Activated CD4-positive, alpha-beta memory T cell treated with anti-CD3 and anti-CD28 coated beads, Interleukin-2, amount 10 ng/mL, durations not matched to agents 7 days and 5 days (primary cell): ENCODE data around the gene ARVCF. TPM values are rescaled to one million over a fixed set of nuclear protein-coding genes. Genes with fewer than 3 reads are reported as not detected.

Experiments
- CTCF ChIA-PET: fragments of 350-600 bp; sonication (Branson Sonifier 250); formaldehyde crosslinking; loops from one replicate; lab custom pipeline; 2021; ENCODE audit warnings: antibody characterized with exemption, inconsistent platforms; lab: Charles Lee
- POLR2A ChIA-PET: fragments of 350-600 bp; sonication (Branson Sonifier 250); formaldehyde crosslinking; loops from one replicate; lab custom pipeline; 2021; ENCODE audit warnings: antibody characterized with exemption; lab: Charles Lee
- DNase-seq: peaks from one replicate; pipeline ENCODE4 v3.0.0-alpha.2; 2020
- H3K27ac Mint-ChIP-seq: one replicate; pipeline ENCODE4 v1.8.0; 2021; ENCODE audit warnings: mild to moderate bottlenecking, mixed read lengths
- H3K27me3 Mint-ChIP-seq: one replicate; pipeline ENCODE4 v1.8.0; 2021; ENCODE audit warnings: mixed read lengths
- H3K36me3 Mint-ChIP-seq: one replicate; pipeline ENCODE4 v1.8.0; 2021; ENCODE audit warnings: low read depth, mixed read lengths
- H3K4me1 Mint-ChIP-seq: one replicate; pipeline ENCODE4 v1.8.0; 2021; ENCODE audit warnings: mixed read lengths
- H3K4me3 Mint-ChIP-seq: one replicate; pipeline ENCODE4 v1.8.0; 2021; ENCODE audit warnings: mild to moderate bottlenecking, mixed read lengths
- H3K9me3 Mint-ChIP-seq: one replicate; pipeline ENCODE4 v1.8.0; 2021; ENCODE audit warnings: mixed read lengths
- total RNA-seq, 2 experiments: library from RNA; stranded (reverse); gene quantifications; one replicate each; pipeline ENCODE4 v1.2.3, GENCODE V29; 2021

ARVCF gene
- total RNA-seq, 2 experiments from 2014 or later = 0.58 to 0.71 TPM

GRCh38 chr22:20002128-20002527, 14.5 kb downstream of the ARVCF start:
- Mint-ChIP-seq H3K9me3 (peaks cover 13% of the 10 kb centered on the region), H3K4me1 (no peaks in the 10 kb centered on the region), H3K27me3 (peaks cover 15% of the 10 kb centered on the region), H3K36me3 (no peaks in the 10 kb centered on the region), H3K27ac (no peak overlapping the region), H3K4me3 (no peak overlapping the region)
- DNase-seq = no peak
- CTCF ChIA-PET = no interaction called here
- POLR2A ChIA-PET = interaction anchor here (1.0 kb wide), 1 partner anchor 104 kb away, joined by 3 read pairs; no protein-coding TSS in a partner anchor

DNA sequence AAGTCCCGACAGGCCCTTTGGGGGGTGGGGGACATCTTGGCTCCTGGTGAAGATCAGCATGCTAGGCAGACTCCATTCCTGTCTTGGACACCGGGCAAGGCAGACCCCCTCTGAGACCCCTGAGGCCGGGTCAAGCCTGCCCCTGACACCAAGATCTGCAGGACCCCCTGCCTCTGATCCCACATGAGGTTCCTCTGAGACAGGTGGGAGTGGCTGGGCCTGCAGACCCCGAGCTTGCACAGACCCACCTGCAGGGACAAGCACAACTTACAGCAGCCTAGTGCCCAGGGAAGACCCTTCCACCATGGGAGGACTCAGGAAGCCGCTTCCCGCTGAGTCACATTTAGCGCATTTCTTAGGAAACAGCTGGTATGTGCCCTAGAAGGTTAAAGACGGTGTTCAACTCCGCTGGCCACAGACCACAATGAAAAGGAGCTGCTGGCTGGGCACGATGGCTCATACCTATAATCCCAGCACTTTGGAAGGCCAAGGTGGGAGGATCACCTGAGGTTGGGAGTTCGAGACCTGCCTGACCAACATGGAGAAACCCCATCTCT, 15.5 kb downstream of the ARVCF start:
- no peak for DNase-seq
- ChIA-PET CTCF (no interaction called here), POLR2A (interaction anchor here (0.7 kb wide), 1 partner anchor 19 kb away, joined by 3 read pairs; no protein-coding TSS in a partner anchor)
- Mint-ChIP-seq H3K27me3 (peaks cover 15% of the 10 kb centered on the region), H3K4me3 (no peak overlapping the region), H3K36me3 (no peaks in the 10 kb centered on the region), H3K9me3 (peaks cover 13% of the 10 kb centered on the region), H3K27ac (no peak overlapping the region), H3K4me1 (no peaks in the 10 kb centered on the region)

DNA sequence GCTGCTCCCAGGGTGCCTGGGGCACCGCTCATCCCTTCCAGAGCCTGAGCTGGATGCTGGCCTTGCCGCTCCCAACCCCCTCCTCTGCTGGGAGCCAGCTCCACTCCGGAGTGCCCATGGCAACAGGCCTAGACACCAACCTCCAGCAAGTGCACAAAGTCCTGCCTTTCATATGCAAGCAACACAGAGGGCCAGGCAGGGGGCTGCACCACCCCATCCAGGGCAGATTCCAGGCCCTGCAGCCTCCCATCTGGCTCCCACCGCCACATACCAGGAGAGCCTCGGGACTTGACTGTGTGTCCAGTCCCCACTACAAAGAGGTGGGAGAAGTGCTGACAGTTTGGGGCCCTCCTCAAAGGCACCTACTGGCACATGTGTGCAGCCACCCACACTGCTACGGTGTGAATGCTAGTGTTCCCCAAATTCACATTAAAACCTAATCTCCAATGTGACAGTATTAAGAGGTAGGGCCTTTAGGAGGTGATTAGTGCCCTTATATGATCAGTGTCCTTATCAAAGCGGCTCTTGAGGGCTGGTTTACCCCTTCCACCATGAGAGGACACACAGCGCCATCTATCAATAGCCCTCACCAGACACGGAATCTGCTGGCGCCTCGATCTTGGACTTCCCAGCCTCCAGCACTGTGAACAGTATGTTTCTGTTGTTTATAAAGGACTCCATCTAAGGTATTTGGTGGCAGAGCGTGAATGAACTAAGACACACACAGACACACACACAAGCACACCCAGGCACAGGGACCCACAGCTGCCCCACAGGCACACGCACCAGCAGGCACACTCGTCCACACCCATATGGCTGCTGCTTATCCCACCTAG, 16.2 kb downstream of the ARVCF start:
- POLR2A ChIA-PET = no interaction called here
- DNase-seq = no peak
- Mint-ChIP-seq H3K4me3 (no peak overlapping the region), H3K27me3 (peaks cover 14% of the 10 kb centered on the region), H3K27ac (no peak overlapping the region), H3K9me3 (peaks cover 13% of the 10 kb centered on the region), H3K36me3 (no peaks in the 10 kb centered on the region), H3K4me1 (no peaks in the 10 kb centered on the region)
- CTCF ChIA-PET = no interaction called here

- H3K4me1 Mint-ChIP-seq = no peaks in the 10 kb centered on the region
- H3K36me3 Mint-ChIP-seq = no peaks in the 10 kb centered on the region
- no peak overlapping the region for H3K4me3 Mint-ChIP-seq
- peaks cover 11% of the 10 kb centered on the region for H3K9me3 Mint-ChIP-seq
- ChIA-PET POLR2A (no interaction called here), CTCF (no interaction called here)
- no peak overlapping the region for H3K27ac Mint-ChIP-seq
- peaks cover 8% of the 10 kb centered on the region for H3K27me3 Mint-ChIP-seq
- no peak for DNase-seq
Measured at GRCh38 chr22:19998991-19999820, 17.4 kb downstream of the ARVCF start.

DNA sequence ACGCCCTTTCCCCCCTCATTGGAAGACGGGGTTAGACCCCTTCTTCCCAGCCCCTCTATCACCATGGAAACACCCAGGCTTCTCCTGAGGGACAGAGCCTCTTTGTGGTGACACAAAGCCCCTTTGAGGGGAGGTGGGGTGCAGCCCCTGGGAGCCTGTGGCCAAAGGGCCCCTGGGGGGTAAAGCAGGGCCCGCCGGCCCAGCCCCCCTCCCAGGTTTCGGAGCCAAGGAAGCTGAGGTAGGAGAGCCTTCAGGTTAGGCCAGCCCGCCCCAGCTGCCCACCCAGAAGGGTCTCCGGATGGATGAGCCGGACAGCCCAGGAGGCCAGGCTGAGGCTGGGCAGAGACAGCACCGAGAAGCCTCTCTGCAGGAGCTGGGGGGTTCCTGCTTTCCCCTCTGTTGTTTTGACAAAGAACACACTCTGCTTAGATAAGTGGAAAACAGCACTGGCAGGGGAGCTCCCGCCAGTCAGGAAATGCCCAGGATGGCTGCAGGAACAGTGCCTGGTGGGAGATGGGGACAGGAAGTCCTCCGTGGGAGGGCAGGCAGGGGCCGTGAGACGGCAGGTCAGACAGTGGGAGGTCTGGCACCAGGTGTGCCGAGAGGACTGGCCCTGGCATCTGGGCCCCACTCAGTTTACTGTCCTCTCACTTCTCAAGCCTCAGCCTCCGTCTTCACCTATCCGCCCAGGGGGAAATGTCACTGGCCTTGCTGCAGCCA, 18.2 kb downstream of the ARVCF start:
- ChIA-PET CTCF (no interaction called here), POLR2A (no interaction called here)
- Mint-ChIP-seq H3K9me3 (peaks cover 6% of the 10 kb centered on the region), H3K27me3 (peaks cover 4% of the 10 kb centered on the region), H3K4me1 (no peaks in the 10 kb centered on the region), H3K36me3 (no peaks in the 10 kb centered on the region), H3K4me3 (no peak overlapping the region), H3K27ac (no peak overlapping the region)
- no peak for DNase-seq

DNA sequence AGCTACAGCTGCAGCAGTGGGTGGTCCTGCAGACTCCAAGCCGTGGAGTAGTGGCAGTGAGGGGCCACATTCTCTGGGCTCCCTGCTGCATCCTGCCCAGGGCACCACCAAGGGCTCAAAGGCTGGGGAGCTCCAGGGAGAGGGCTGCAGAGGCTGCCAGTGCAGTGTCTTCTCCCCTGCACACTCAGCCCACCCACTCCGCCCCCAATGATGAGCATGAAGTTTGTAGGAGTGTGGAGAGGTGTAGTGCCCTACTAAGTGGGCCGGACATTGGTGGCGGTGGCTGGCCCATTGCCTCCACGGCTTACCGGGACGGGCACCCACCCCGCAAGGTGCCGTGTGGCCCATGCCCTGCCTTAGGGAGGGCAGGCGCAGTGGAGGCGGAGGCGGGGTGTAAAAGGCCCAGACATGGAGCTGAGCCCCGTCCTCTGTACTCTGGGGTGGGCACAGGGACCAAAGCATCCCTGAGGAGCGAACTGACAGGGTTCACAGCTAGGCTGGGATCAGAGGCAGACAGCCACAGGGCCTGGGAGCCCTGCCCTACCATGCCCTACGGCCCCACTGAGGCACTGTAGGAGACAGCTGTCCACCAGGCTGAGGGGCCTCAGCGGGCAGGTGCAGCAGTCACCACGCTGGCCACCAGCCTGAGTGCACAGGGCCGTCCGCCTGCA, 18.9 kb downstream of the ARVCF start:
- Mint-ChIP-seq H3K9me3 (peaks cover 3% of the 10 kb centered on the region), H3K4me3 (no peak overlapping the region), H3K4me1 (no peaks in the 10 kb centered on the region), H3K27me3 (peaks cover 3% of the 10 kb centered on the region), H3K36me3 (no peaks in the 10 kb centered on the region), H3K27ac (no peak overlapping the region)
- CTCF ChIA-PET = no interaction called here
- DNase-seq = no peak
- POLR2A ChIA-PET = no interaction called here

DNA sequence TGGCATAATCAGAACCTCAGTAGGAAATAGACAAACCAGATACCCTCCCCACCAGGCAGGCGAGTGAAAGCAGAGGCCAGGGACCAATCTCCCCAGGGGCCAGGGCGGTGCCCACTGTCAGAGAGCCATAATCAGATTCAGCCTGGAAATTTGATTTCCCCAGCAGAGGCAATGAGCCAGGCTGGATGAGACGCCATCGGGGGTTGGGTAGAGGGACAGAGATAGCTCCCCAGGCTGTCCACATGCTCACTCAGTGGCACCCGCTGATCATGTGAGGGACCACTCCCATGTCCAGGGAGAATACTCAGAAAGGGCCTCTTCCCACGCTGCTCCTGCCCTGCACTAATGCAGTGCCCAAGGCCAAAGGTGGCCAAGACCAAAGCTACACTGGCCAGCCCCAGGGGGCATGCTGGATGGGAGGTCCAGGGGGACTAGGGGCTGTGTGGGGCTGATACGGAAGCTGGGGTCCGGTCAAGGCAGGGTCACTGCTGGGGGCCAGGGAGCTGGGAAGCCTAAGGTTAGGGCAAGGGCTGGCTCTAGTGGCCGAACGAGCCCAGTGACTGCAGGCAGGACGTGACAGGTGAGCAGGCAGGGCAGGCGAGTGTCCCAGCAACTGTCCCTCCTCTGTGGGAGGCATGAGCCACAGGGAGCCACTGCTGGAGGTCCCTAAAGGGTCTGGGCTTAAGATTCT, 19.8 kb downstream of the ARVCF start:
- H3K4me1 Mint-ChIP-seq = no peaks in the 10 kb centered on the region
- CTCF ChIA-PET = no interaction called here
- H3K36me3 Mint-ChIP-seq = no peaks in the 10 kb centered on the region
- POLR2A ChIA-PET = no interaction called here
- no peak for DNase-seq
- peaks cover 3% of the 10 kb centered on the region for H3K27me3 Mint-ChIP-seq
- no peak overlapping the region for H3K27ac Mint-ChIP-seq
- H3K4me3 Mint-ChIP-seq = no peak overlapping the region
- peaks cover 2% of the 10 kb centered on the region for H3K9me3 Mint-ChIP-seq

GRCh38 chr22:19995611-19996339, 20.8 kb downstream of the ARVCF start:
- H3K4me3 Mint-ChIP-seq = no peak overlapping the region

GRCh38 chr22:19994851-19995610, 21.6 kb downstream of the ARVCF start:
- H3K27ac Mint-ChIP-seq = no peak overlapping the region
- no peaks in the 10 kb centered on the region for H3K36me3 Mint-ChIP-seq
- H3K4me3 Mint-ChIP-seq = no peak overlapping the region
- POLR2A ChIA-PET = no interaction called here
- no peaks in the 10 kb centered on the region for H3K4me1 Mint-ChIP-seq
- H3K9me3 Mint-ChIP-seq = no peaks in the 10 kb centered on the region
- H3K27me3 Mint-ChIP-seq = no peaks in the 10 kb centered on the region
- CTCF ChIA-PET = no interaction called here
- no peak for DNase-seq

More at GRCh38 chr22:19995611-19996339, 20.8 kb downstream of the ARVCF start:
- ChIA-PET POLR2A (no interaction called here), CTCF (no interaction called here)
- no peaks in the 10 kb centered on the region for H3K4me1 Mint-ChIP-seq
- no peaks in the 10 kb centered on the region for H3K36me3 Mint-ChIP-seq
- no peaks in the 10 kb centered on the region for H3K9me3 Mint-ChIP-seq
- no peak for DNase-seq
- H3K27me3 Mint-ChIP-seq = no peaks in the 10 kb centered on the region
- H3K27ac Mint-ChIP-seq = no peak overlapping the region

- CTCF ChIA-PET = no interaction called here
- H3K9me3 Mint-ChIP-seq = no peaks in the 10 kb centered on the region
- H3K27me3 Mint-ChIP-seq = no peaks in the 10 kb centered on the region
- no peaks in the 10 kb centered on the region for H3K4me1 Mint-ChIP-seq
- no peak for DNase-seq
- no peak overlapping the region for H3K4me3 Mint-ChIP-seq
- no peaks in the 10 kb centered on the region for H3K36me3 Mint-ChIP-seq
- no peak overlapping the region for H3K27ac Mint-ChIP-seq
- POLR2A ChIA-PET = no interaction called here
Measured at GRCh38 chr22:19993926-19994325, 22.7 kb downstream of the ARVCF start.

DNA sequence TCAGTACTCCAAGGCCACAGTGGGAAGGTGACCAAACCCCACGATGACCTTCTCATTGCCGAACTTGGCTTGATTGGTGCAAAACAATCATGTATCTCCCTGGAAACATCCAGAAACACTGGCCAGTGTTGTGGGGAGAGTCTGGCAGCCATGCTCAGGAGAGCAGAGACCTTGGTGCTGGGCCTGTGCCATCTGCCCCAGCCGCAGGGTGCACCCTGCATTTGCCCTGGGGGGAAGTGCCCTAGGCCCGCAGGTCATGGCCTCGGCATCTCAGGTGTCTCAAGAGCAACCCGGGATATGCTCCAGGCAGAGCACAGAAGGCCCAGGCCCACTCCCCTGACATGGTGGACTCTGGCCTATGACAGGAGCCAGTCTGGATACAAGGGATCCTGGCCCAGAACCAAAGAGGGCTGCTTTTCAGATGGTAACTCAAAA, 23.7 kb downstream of the ARVCF start:
- Mint-ChIP-seq H3K27me3 (no peaks in the 10 kb centered on the region), H3K9me3 (no peaks in the 10 kb centered on the region), H3K27ac (no peak overlapping the region), H3K4me1 (no peaks in the 10 kb centered on the region), H3K4me3 (no peak overlapping the region), H3K36me3 (no peaks in the 10 kb centered on the region)
- POLR2A ChIA-PET = no interaction called here
- CTCF ChIA-PET = no interaction called here
- no peak for DNase-seq
